RWPE2 (cell line): ENCODE results near the gene SLC4A1.

Source experiments
- ATAC-seq: fragments of 200-7000 bp; cut with Tn5 transposase; 3 replicates; pipeline ENCODE4 v1.9.1; 2021; ENCODE audit warnings: low read depth
- DNase-seq: peaks from one replicate; pipeline ENCODE4 v3.0.0-alpha.2; 2020; ENCODE audit warnings: low spot score
- H3K27ac ChIP-seq: fragments of 450-650 bp; 2 replicates; pipeline ENCODE4 v1.5.1; 2017; ENCODE audit warnings: mild to moderate bottlenecking; ENCODE audit not compliant: poor library complexity, severe bottlenecking
- H3K27me3 ChIP-seq: fragments of 250-450 bp; sonication (Bioruptor Pico); 2 replicates; pipeline ENCODE4 v1.5.1; 2021; ENCODE audit warnings: mild to moderate bottlenecking, moderate library complexity; ENCODE audit not compliant: insufficient read depth, poor library complexity, severe bottlenecking
- H3K36me3 ChIP-seq: fragments of 250-450 bp; sonication (Bioruptor Pico); 2 replicates; pipeline ENCODE4 v1.5.1; 2020; ENCODE audit warnings: low read depth, mild to moderate bottlenecking, moderate library complexity
- H3K4me1 ChIP-seq: fragments of 250-450 bp; sonication (Bioruptor Pico); 2 replicates; pipeline ENCODE4 v1.5.1; 2021; ENCODE audit warnings: mild to moderate bottlenecking, moderate library complexity; ENCODE audit not compliant: insufficient read depth, poor library complexity, severe bottlenecking
- H3K4me3 ChIP-seq: fragments of 250-450 bp; sonication (Bioruptor Pico); 2 replicates; pipeline ENCODE4 v1.5.1; 2021; ENCODE audit warnings: mild to moderate bottlenecking, moderate library complexity; ENCODE audit not compliant: severe bottlenecking
- H3K9me3 ChIP-seq: fragments of 250-450 bp; sonication (Bioruptor Pico); 2 replicates; pipeline ENCODE4 v1.5.1; 2021; ENCODE audit warnings: mild to moderate bottlenecking, moderate library complexity; ENCODE audit not compliant: severe bottlenecking
- CTCF ChIP-seq: fragments of 450-650 bp; IDR thresholded peaks from one replicate; pipeline ENCODE4 v1.5.1; 2017; ENCODE audit warnings: mild to moderate bottlenecking, moderate library complexity; ENCODE audit not compliant: poor library complexity, severe bottlenecking

Gene SLC4A1

GRCh38 chr17:44210342-44211192 lies 57.4 kb downstream of the SLC4A1 start:
- Histone ChIP-seq H3K4me3 (no peak overlapping the region), H3K27me3 (no peaks in the 10 kb centered on the region), H3K9me3 (no peaks in the 10 kb centered on the region), H3K4me1 (peaks cover 22% of the 10 kb centered on the region), H3K36me3 (peaks cover 56% of the 10 kb centered on the region), H3K27ac (peak overlapping the region; percentile 58)
- DNase-seq = no peak
- peak; percentile 55 for ATAC-seq
- TF ChIP-seq CTCF = peak; percentile 93

- peak; percentile 9; the same call in 1 of the 3 replicates for ATAC-seq
Measured at GRCh38 chr17:44209786-44210341, 58.1 kb downstream of the SLC4A1 start.

GRCh38 chr17:44207743-44208142 lies 60.2 kb downstream of the SLC4A1 start:
- H3K27ac ChIP-seq = peak overlapping the region; percentile 58
- H3K4me1 ChIP-seq = peaks cover 39% of the 10 kb centered on the region
- DNase-seq (no peak), ATAC-seq (no peak)
- no peaks in the 10 kb centered on the region for H3K27me3 ChIP-seq
- peaks cover 44% of the 10 kb centered on the region for H3K36me3 ChIP-seq
- no peak overlapping the region for H3K4me3 ChIP-seq
- H3K9me3 ChIP-seq = no peaks in the 10 kb centered on the region
- TF ChIP-seq CTCF = no peak

More at GRCh38 chr17:44209786-44210341, 58.1 kb downstream of the SLC4A1 start:
- no peak for TF ChIP-seq CTCF
- H3K4me1 ChIP-seq = peaks cover 23% of the 10 kb centered on the region
- H3K9me3 ChIP-seq = no peaks in the 10 kb centered on the region
- no peak overlapping the region for H3K4me3 ChIP-seq
- peaks cover 49% of the 10 kb centered on the region for H3K36me3 ChIP-seq
- H3K27me3 ChIP-seq = no peaks in the 10 kb centered on the region
- DNase-seq = no peak
- peak overlapping the region; percentile 58 for H3K27ac ChIP-seq

- Histone ChIP-seq H3K4me1 (peaks cover 39% of the 10 kb centered on the region), H3K36me3 (peaks cover 44% of the 10 kb centered on the region)
Measured at GRCh38 chr17:44207319-44207718, 60.6 kb downstream of the SLC4A1 start.

More at GRCh38 chr17:44207319-44207718, 60.6 kb downstream of the SLC4A1 start:
- Histone ChIP-seq H3K9me3 (no peaks in the 10 kb centered on the region), H3K4me3 (no peak overlapping the region), H3K27me3 (no peaks in the 10 kb centered on the region), H3K27ac (no peak overlapping the region)
- ATAC-seq (no peak), DNase-seq (no peak)
- TF ChIP-seq CTCF = no peak
